Neuronal stem cell (in vitro differentiated cells): Measurements from ENCODE around the gene TREX2.

Experiments used
- DNase-seq: peaks from one replicate; pipeline ENCODE4 v3.0.0-alpha.2; 2013; ENCODE audit warnings: low spot score
- H2AFZ ChIP-seq: one replicate; pipeline ENCODE4 v1.6.1; 2013; ENCODE audit warnings: mild to moderate bottlenecking, low read length, inconsistent platforms
- H2AK5ac ChIP-seq: 2 replicates; pipeline ENCODE4 v1.6.1; 2013; ENCODE audit warnings: low read depth, mild to moderate bottlenecking, inconsistent platforms, low read length, moderate library complexity, mixed read lengths
- H2BK120ac ChIP-seq: 2 replicates; pipeline ENCODE4 v1.6.1; 2013; ENCODE audit warnings: low read depth, mild to moderate bottlenecking, inconsistent platforms, low read length, moderate library complexity, mixed read lengths
- H2BK12ac ChIP-seq: one replicate; pipeline ENCODE4 v1.6.1; 2013; ENCODE audit warnings: low read length, inconsistent platforms
- H2BK15ac ChIP-seq: 2 replicates; pipeline ENCODE4 v1.6.1; 2013; ENCODE audit warnings: mild to moderate bottlenecking, low read length, inconsistent platforms, mixed read lengths
- H2BK5ac ChIP-seq: one replicate; pipeline ENCODE4 v1.6.1; 2013; ENCODE audit warnings: inconsistent platforms, mild to moderate bottlenecking, low read length, moderate library complexity
- H3K14ac ChIP-seq: one replicate; pipeline ENCODE4 v1.6.1; 2013; ENCODE audit warnings: low read length, inconsistent platforms
- H3K18ac ChIP-seq: 2 replicates; pipeline ENCODE4 v1.6.1; 2013; ENCODE audit warnings: low read length, inconsistent platforms
- H3K23ac ChIP-seq: 2 replicates; pipeline ENCODE4 v1.6.1; 2013; ENCODE audit warnings: low read depth, mild to moderate bottlenecking, mixed read lengths, low read length, inconsistent platforms; ENCODE audit not compliant: poor library complexity
- H3K27ac ChIP-seq: replicated peaks from 3 replicates; pipeline ENCODE4 v1.5.1; 2013; ENCODE audit warnings: low read length, inconsistent platforms
- H3K27me3 ChIP-seq, 3 experiments: 2 replicates each; pipeline ENCODE4 v1.6.1; 2013; ENCODE audit warnings: low read length in 3 of 3, mild to moderate bottlenecking in 2 of 3, inconsistent platforms in 1 of 3, low read depth in 1 of 3, mixed read lengths in 1 of 3, moderate library complexity in 1 of 3; ENCODE audit not compliant: control insufficient read depth in 3 of 3, insufficient read depth in 3 of 3
- H3K36me3 ChIP-seq, 2 donors: replicated peaks in 1 of 2; 2 replicates each; pipeline ENCODE4 v1.6.1; 2013; ENCODE audit warnings: low read length in 2 of 2; ENCODE audit not compliant: control insufficient read depth in 2 of 2, insufficient read depth in 2 of 2
- H3K4ac ChIP-seq: 2 replicates; pipeline ENCODE4 v1.6.1; 2013; ENCODE audit warnings: inconsistent platforms, mild to moderate bottlenecking, low read length, moderate library complexity
- H3K4me1 ChIP-seq, 2 donors: 1 replicate in 1 of 2; 2 replicates in 1 of 2; pipeline ENCODE4 v1.6.1; 2013; ENCODE audit warnings: low read length in 2 of 2, low read depth in 1 of 2; ENCODE audit not compliant: control insufficient read depth in 2 of 2, insufficient read depth in 1 of 2
- H3K4me2 ChIP-seq: one replicate; pipeline ENCODE4 v1.6.1; 2013; ENCODE audit warnings: mild to moderate bottlenecking, low read length, inconsistent platforms; ENCODE audit not compliant: insufficient read depth, poor library complexity, severe bottlenecking
- H3K4me3 ChIP-seq, 2 donors: 2 replicates each; pipeline ENCODE4 v1.5.1; 2013; ENCODE audit warnings: low read length in 2 of 2, mild to moderate bottlenecking in 2 of 2, inconsistent platforms in 1 of 2, moderate library complexity in 1 of 2
- H3K79me1 ChIP-seq: one replicate; pipeline ENCODE4 v1.6.1; 2013; ENCODE audit warnings: low read depth, mild to moderate bottlenecking, inconsistent platforms, low read length, moderate library complexity
- H3K9ac ChIP-seq: one replicate; pipeline ENCODE4 v1.6.1; 2013; ENCODE audit warnings: mild to moderate bottlenecking, low read depth, low read length, inconsistent platforms; ENCODE audit not compliant: poor library complexity
- H3K9me3 ChIP-seq, 2 donors: replicated peaks in 1 of 2; 2 replicates each; pipeline versions ENCODE3 to v1.6.1; 2013; ENCODE audit warnings: low read length in 2 of 2, mild to moderate bottlenecking in 2 of 2, inconsistent platforms in 1 of 2, low read depth in 1 of 2, mixed read lengths in 1 of 2, moderate library complexity in 1 of 2; ENCODE audit not compliant: control insufficient read depth in 2 of 2, insufficient read depth in 1 of 2
- H4K8ac ChIP-seq: one replicate; pipeline ENCODE4 v1.6.1; 2013; ENCODE audit warnings: low read depth, mild to moderate bottlenecking, inconsistent platforms, low read length, moderate library complexity
- H4K91ac ChIP-seq: one replicate; pipeline ENCODE4 v1.6.1; 2013; ENCODE audit warnings: low read length, low read depth, mild to moderate bottlenecking, inconsistent platforms; ENCODE audit not compliant: poor library complexity
- WGBS, 2 donors: extraction: QIAGEN DNeasy Blood & Tissue Kit; methylation state at CpG; one replicate each; pipeline ENCODE4 v1.1.7; 2013; ENCODE audit warnings: missing lambda C conversion rate in 2 of 2, mixed read lengths in 1 of 2; ENCODE audit not compliant: insufficient read length in 2 of 2, insufficient replicate concordance in 1 of 2; ENCODE audit errors: extremely low coverage in 2 of 2; 5-methylcytosine and 5-hydroxymethylcytosine counted together

Gene TREX2

GRCh38 chrX:153459986-153460385 is 14.1 kb upstream of the TREX2 start:
- no peak overlapping the region for H2AFZ ChIP-seq
- DNase-seq: no peak

GRCh38 chrX:153458476-153458875 is 12.6 kb upstream of the TREX2 start:
- no peak overlapping the region for H3K9ac ChIP-seq
- H2BK15ac ChIP-seq: no peak overlapping the region
- H3K9me3 ChIP-seq: no peaks in the 10 kb centered on the region
- DNase-seq: no peak
- H3K79me1 ChIP-seq: peaks cover 2% of the 10 kb centered on the region
- no peak overlapping the region for H3K4ac ChIP-seq
- H3K27ac ChIP-seq: no peak overlapping the region
- H3K36me3 ChIP-seq: peaks cover 0 to 20% of the 10 kb centered on the region in 2 donors
- H3K4me1 ChIP-seq: no peaks in the 10 kb centered on the region
- no peak overlapping the region for H2BK12ac ChIP-seq
- no peak overlapping the region for H3K14ac ChIP-seq
- no peak overlapping the region for H2BK5ac ChIP-seq
- no peak overlapping the region for H3K23ac ChIP-seq
- H2AK5ac ChIP-seq: no peak overlapping the region
- WGBS, 2 donors: no CpG with 5 or more reads among the region's 4 CpGs
- no peak overlapping the region for H4K91ac ChIP-seq
- no peak overlapping the region for H3K18ac ChIP-seq
- H3K4me2 ChIP-seq: no peak overlapping the region
- H2BK120ac ChIP-seq: no peak overlapping the region
- no peak overlapping the region for H2AFZ ChIP-seq
- H4K8ac ChIP-seq: no peak overlapping the region
- peaks cover 0 to 10% (median 0%) of the 10 kb centered on the region in 3 experiments for H3K27me3 ChIP-seq
- H3K4me3 ChIP-seq: no peak overlapping the region

More at GRCh38 chrX:153459986-153460385, 14.1 kb upstream of the TREX2 start:
- Histone ChIP-seq H3K4ac (no peak overlapping the region), H2AK5ac (no peak overlapping the region), H2BK15ac (no peak overlapping the region), H3K4me3 (no peak overlapping the region), H4K91ac (no peak overlapping the region), H3K9ac (no peak overlapping the region), H3K27ac (no peak overlapping the region), H3K23ac (no peak overlapping the region), H3K36me3 (peaks cover 0 to 15% of the 10 kb centered on the region in 2 donors), H3K4me2 (no peak overlapping the region), H4K8ac (no peak overlapping the region), H3K4me1 (no peaks in the 10 kb centered on the region), H2BK12ac (no peak overlapping the region), H3K79me1 (peaks cover 2% of the 10 kb centered on the region), H2BK5ac (no peak overlapping the region), H3K18ac (no peak overlapping the region), H3K27me3 (peaks cover 0 to 10% (median 0%) of the 10 kb centered on the region in 3 experiments), H2BK120ac (no peak overlapping the region), H3K9me3 (no peaks in the 10 kb centered on the region), H3K14ac (no peak overlapping the region)
- no CpG with 5 or more reads among the region's 4 CpGs for WGBS, 2 donors

DNA sequence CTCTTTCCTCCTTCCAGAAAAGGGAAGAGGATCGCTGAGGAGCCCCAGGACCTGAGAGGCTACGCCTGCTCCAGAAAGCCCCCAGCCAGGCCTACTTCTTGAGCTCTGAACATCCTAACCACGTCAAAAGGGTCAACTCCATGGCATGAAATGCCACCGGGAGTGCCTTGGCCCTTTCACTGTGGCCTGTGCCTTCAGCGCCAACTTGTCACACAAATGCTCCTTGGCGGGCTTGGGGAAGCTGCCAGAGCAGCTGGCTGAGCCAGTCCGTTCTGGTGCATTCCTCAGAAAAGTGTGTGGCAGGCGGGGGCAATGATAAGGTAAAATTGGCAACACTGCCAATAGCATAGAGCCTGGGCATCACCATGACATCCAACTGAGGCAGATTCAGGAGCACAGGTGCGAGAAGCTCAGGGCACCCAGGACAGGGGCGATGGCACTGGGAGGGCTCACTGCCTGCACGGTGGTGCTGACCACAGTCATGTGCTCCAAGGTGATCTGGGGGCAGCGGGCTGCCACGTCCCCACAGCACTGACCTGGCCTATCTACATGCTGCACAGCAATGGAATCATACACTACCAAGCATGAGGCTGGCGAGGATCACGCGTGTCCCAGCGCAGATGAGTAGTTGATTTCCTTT is 12.1 kb upstream of the TREX2 start:
- no CpG with 5 or more reads among the region's 17 CpGs for WGBS, 2 donors
- Histone ChIP-seq H3K27ac (no peak overlapping the region), H2AK5ac (no peak overlapping the region)

DNA sequence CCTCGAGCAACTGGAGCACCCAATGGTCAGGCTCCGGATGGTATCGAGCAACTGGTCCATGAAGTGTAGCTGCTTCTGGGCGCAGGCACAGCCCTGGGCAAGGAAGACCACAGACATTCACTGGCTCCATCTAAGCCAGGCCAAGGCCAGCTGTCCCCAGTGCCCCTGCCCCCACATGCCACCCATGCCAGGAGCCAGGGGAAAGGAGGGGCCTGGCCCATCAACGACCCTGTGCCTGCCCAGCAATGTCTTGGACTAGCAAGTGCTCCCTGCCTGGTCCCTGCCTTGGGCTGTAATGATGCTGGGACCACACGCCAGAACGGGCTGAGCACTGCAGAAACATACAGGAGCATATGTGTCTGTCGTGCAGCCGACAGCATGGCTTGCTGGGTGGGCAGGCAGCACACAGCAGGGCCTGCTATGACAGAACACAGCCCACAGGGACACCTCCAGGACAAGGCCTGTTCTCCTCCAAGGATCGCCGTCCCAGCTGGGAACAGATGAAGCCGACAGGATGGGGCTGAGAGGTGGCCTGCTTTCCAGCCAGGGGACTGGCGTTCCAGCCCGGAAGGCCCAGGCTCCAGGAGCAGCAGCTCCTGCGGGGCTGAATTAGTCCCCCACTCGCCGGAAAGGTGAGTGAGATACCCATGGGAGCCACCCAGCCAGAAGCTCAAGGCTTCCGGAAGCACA is 11.4 kb upstream of the TREX2 start:
- H3K9me3 ChIP-seq: no peaks in the 10 kb centered on the region
- H3K36me3 ChIP-seq: peaks cover 0 to 20% of the 10 kb centered on the region in 2 donors
- no peak overlapping the region for H4K91ac ChIP-seq
- no peak overlapping the region for H3K4me3 ChIP-seq
- no peak overlapping the region for H2AK5ac ChIP-seq
- no peaks in the 10 kb centered on the region for H3K4me1 ChIP-seq
- H3K27ac ChIP-seq: no peak overlapping the region
- peaks cover 0 to 10% (median 0%) of the 10 kb centered on the region in 3 experiments for H3K27me3 ChIP-seq
- peaks cover 2% of the 10 kb centered on the region for H3K79me1 ChIP-seq
- H3K23ac ChIP-seq: no peak overlapping the region
- no peak overlapping the region for H2AFZ ChIP-seq
- H4K8ac ChIP-seq: no peak overlapping the region
- no peak overlapping the region for H2BK12ac ChIP-seq
- H2BK5ac ChIP-seq: no peak overlapping the region
- no peak overlapping the region for H3K4me2 ChIP-seq
- DNase-seq: no peak
- no peak overlapping the region for H3K9ac ChIP-seq
- H3K14ac ChIP-seq: no peak overlapping the region
- no peak overlapping the region for H3K4ac ChIP-seq
- WGBS, 2 donors: no CpG with 5 or more reads among the region's 18 CpGs
- no peak overlapping the region for H3K18ac ChIP-seq
- no peak overlapping the region for H2BK15ac ChIP-seq
- no peak overlapping the region for H2BK120ac ChIP-seq

More for the DNA sequence above, 12.1 kb upstream of the TREX2 start:
- Histone ChIP-seq H3K4me1 (no peaks in the 10 kb centered on the region), H3K9me3 (no peaks in the 10 kb centered on the region), H2BK15ac (no peak overlapping the region), H3K23ac (no peak overlapping the region), H2AFZ (no peak overlapping the region), H2BK12ac (no peak overlapping the region), H3K36me3 (peaks cover 0 to 20% of the 10 kb centered on the region in 2 donors), H4K91ac (no peak overlapping the region), H3K14ac (no peak overlapping the region), H3K18ac (no peak overlapping the region), H2BK5ac (no peak overlapping the region), H3K27me3 (peaks cover 0 to 10% (median 0%) of the 10 kb centered on the region in 3 experiments), H4K8ac (no peak overlapping the region), H3K79me1 (peaks cover 2% of the 10 kb centered on the region), H2BK120ac (no peak overlapping the region), H3K9ac (no peak overlapping the region), H3K4ac (no peak overlapping the region), H3K4me3 (no peak overlapping the region), H3K4me2 (no peak overlapping the region)
- DNase-seq: no peak
